Lung (tissue), 12 donors: ENCODE data around the gene TRAF2. TPM values are rescaled to one million over a fixed set of nuclear protein-coding genes. Genes with fewer than 3 reads are reported as not detected.

Source experiments
- ATAC-seq: fragments of 200-7000 bp; cut with Tn5 transposase; one replicate; pipeline ENCODE4 v1.9.1; 2020; ENCODE audit warnings: moderate number of reproducible peaks; ENCODE audit not compliant: insufficient read depth, low FRiP score
- DNase-seq, 3 donors: peaks; one replicate each; pipeline ENCODE4 v3.0.0-alpha.2; 2013 to 2017
- H3K27ac ChIP-seq, 2 donors: one replicate each; pipeline ENCODE4 v1.5.1; 2013; ENCODE audit warnings: mild to moderate bottlenecking in 2 of 2, moderate library complexity in 2 of 2, control low read depth in 1 of 2, inconsistent platforms in 1 of 2, low read depth in 1 of 2, low read length in 1 of 2
- H3K27me3 ChIP-seq, 3 donors: one replicate each; pipeline ENCODE4 v1.5.1; 2013; ENCODE audit warnings: low read length in 2 of 3; ENCODE audit not compliant: control insufficient read depth in 3 of 3, insufficient read depth in 3 of 3
- H3K36me3 ChIP-seq, 4 donors: one replicate each; pipeline ENCODE4 v1.5.1; 2013; ENCODE audit warnings: low read length in 4 of 4, mild to moderate bottlenecking in 1 of 4, moderate library complexity in 1 of 4; ENCODE audit not compliant: control insufficient read depth in 4 of 4, insufficient read depth in 4 of 4
- H3K4me1 ChIP-seq, 5 donors: one replicate each; pipeline ENCODE4 v1.5.1; 2013; ENCODE audit warnings: low read length in 5 of 5, mild to moderate bottlenecking in 2 of 5, moderate library complexity in 1 of 5; ENCODE audit not compliant: control insufficient read depth in 5 of 5, insufficient read depth in 5 of 5
- H3K4me3 ChIP-seq: one replicate; pipeline ENCODE4 v1.5.1; 2013; ENCODE audit warnings: mild to moderate bottlenecking, control low read depth, moderate library complexity
- H3K9ac ChIP-seq, 2 donors: one replicate each; pipeline ENCODE4 v1.5.1; 2013; ENCODE audit warnings: low read length in 2 of 2, control low read depth in 1 of 2; ENCODE audit not compliant: insufficient read depth in 1 of 2
- H3K9me3 ChIP-seq, 4 donors: one replicate each; pipeline ENCODE4 v1.5.1; 2013; ENCODE audit warnings: low read length in 3 of 4, mild to moderate bottlenecking in 1 of 4, moderate library complexity in 1 of 4; ENCODE audit not compliant: control insufficient read depth in 4 of 4, insufficient read depth in 3 of 4
- CTCF ChIP-seq: IDR thresholded peaks from 2 replicates; pipeline ENCODE4 v1.5.1; 2012; ENCODE audit warnings: mild to moderate bottlenecking; ENCODE audit errors: control extremely low read depth, extremely low read depth
- WGBS, 2 donors: extraction: QIAGEN DNeasy Blood & Tissue Kit; methylation state at CpG; one replicate each; pipeline ENCODE4 v1.1.7; 2013; 5-methylcytosine and 5-hydroxymethylcytosine counted together
- polyA plus RNA-seq, 2 donors: library from polyadenylated mRNA; stranded (reverse); fragments of 200-250 nt; gene quantifications; one replicate each; pipeline ENCODE4 v1.2.1, GENCODE V29; 2013
- total RNA-seq, 2 donors: library from RNA; depleted of rRNA in 1 of 2; stranded (reverse); fragments of >200 nt in 1 of 2; gene quantifications; one replicate each; pipeline ENCODE4 v1.2.1, GENCODE V29; 2014 to 2021
- donor health status: control.
- donor health status: control.
- donor health status: Bipolar disorder and iron deficiency.
- donor health status: healthy.
- donor health status: DM: yes; HTN: yes; CAD: no.

Gene TRAF2
- total and polyA plus RNA-seq, 4 donors: 11.3 to 19.1 (median 15.2) TPM

GRCh38 chr9:136958898-136959850, 72.9 kb downstream of the TRAF2 start:
- H3K4me1 ChIP-seq: peaks cover 0 to 3% (median 0%) of the 10 kb centered on the region in 5 donors
- no peak for TF ChIP-seq CTCF

GRCh38 chr9:136960212-136960937, 74.1 kb downstream of the TRAF2 start:
- Histone ChIP-seq H3K4me1 (peaks cover 0 to 8% (median 0%) of the 10 kb centered on the region in 5 donors), H3K4me3 (no peak overlapping the region), H3K36me3 (no peaks in the 10 kb centered on the region), H3K9ac (no peak overlapping the region), H3K27me3 (no peaks in the 10 kb centered on the region), H3K27ac (no peak overlapping the region), H3K9me3 (no peaks in the 10 kb centered on the region)
- TF ChIP-seq CTCF: no peak
- 76 to 87% methylated on average over 19 of the region's 19 CpGs for WGBS, 2 donors
- ATAC-seq (no peak), DNase-seq (no peak)

More at GRCh38 chr9:136958898-136959850, 72.9 kb downstream of the TRAF2 start:
- no peak for ATAC-seq
- no peak overlapping the region for H3K4me3 ChIP-seq
- no peaks in the 10 kb centered on the region for H3K27me3 ChIP-seq
- no peaks in the 10 kb centered on the region for H3K9me3 ChIP-seq
- H3K9ac ChIP-seq: no peak overlapping the region
- peak overlapping the region in 1 of 2 donors; percentile 10 for H3K27ac ChIP-seq
- no peak for DNase-seq
- no peaks in the 10 kb centered on the region for H3K36me3 ChIP-seq
- WGBS, 2 donors: 88 to 91% methylated on average over 26 to 28 of the region's 28 CpGs

GRCh38 chr9:136960938-136961275, 74.6 kb downstream of the TRAF2 start:
- no peak overlapping the region for H3K4me3 ChIP-seq
- H3K9me3 ChIP-seq: no peaks in the 10 kb centered on the region
- no peak for ATAC-seq
- H3K27me3 ChIP-seq: no peaks in the 10 kb centered on the region
- peaks cover 0 to 8% (median 0%) of the 10 kb centered on the region in 5 donors for H3K4me1 ChIP-seq
- no peak overlapping the region for H3K9ac ChIP-seq
- H3K36me3 ChIP-seq: no peaks in the 10 kb centered on the region
- no peak for DNase-seq
- H3K27ac ChIP-seq: no peak overlapping the region
- no peak for TF ChIP-seq CTCF
- 89 to 97% methylated on average over 15 of the region's 15 CpGs for WGBS, 2 donors
